HG02970 (cell line): ENCODE results near the gene BCO1.
"Not testable (repeated sequence)": the region's sequence is repeated elsewhere in the genome, so short reads cannot be mapped to it uniquely, and the experiment has no call there.

ENCODE experiments used
- ATAC-seq: cut with Tn5 transposase; IDR thresholded peaks from one replicate; pipeline ENCODE4 v1.9.1; 2021; ENCODE audit warnings: mild to moderate bottlenecking, moderate library complexity, moderate number of reproducible peaks; ENCODE audit not compliant: unreplicated experiment, low FRiP score

BCO1 gene, protein sequence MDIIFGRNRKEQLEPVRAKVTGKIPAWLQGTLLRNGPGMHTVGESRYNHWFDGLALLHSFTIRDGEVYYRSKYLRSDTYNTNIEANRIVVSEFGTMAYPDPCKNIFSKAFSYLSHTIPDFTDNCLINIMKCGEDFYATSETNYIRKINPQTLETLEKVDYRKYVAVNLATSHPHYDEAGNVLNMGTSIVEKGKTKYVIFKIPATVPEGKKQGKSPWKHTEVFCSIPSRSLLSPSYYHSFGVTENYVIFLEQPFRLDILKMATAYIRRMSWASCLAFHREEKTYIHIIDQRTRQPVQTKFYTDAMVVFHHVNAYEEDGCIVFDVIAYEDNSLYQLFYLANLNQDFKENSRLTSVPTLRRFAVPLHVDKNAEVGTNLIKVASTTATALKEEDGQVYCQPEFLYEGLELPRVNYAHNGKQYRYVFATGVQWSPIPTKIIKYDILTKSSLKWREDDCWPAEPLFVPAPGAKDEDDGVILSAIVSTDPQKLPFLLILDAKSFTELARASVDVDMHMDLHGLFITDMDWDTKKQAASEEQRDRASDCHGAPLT

DNA sequence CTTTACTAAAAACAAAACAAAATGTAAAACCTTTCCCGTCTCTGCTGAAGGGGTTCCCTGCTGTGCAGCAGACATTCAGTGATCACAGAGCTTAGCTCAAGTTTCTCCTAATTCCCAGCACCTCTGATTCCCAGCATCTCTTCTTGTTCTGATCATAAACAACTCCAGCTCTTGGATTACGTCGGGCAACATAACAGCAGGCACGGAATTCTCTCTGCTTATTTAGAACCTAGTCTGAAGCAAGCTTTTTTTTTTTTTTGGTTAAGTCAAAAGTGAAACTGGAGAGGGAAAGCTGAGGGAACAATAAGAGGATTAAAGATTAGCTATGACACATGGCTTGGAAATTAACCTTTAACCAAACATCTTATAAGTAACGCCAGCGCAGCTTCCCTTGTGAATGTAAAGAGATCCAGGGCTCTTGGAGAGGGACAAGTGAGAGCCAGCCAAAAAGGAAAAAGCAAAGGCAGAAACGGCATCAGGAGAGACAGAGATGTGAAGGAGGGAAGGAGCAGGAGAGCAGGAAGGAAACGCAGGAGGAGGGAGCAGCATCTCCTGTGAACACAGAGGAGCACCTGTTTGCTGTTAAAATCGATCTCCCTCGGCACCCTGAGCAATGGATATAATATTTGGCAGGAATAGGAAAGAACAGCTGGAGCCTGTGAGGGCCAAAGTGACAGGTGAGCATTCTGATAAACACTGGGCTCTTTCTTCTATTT is at the start of gene BCO1:
BCO1 (plus strand) TSS at position 394 of the 716 bp plus-strand sequence; CDS start at position 614, 220 bp downstream.
- ATAC-seq: no peak

DNA sequence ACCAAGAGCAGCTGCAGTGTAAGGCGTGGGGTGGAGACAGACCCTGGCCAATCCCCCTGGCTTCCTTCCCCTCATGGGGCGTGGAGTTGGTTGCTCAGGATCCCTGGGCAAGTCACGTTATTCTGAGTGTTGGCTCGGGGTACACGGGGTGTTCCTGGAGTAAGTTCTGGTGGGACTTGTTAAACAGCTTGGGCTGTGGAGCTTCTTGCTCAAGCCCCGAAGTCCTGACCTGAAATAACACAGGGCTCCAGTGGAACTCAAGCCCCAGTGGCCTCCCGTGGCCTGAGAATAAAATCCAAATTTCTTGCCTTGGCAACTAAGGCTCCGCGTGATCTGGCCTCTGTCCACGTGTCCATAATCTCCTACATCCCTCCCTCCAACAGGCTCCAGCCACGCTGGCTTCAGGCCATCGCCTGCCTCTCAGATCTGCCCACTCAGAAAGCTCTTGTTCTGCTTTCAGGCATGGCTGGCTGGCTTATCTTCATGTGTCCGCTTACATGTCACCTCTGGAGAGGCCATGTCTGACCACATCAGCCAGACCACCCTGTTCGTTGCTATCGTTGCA is 49.3 kb upstream of the BCO1 start:
- no peak for ATAC-seq

- no peak for ATAC-seq
These were observed 47.8 kb upstream of the BCO1 start for GRCh38 chr16:81190667-81191066.

DNA sequence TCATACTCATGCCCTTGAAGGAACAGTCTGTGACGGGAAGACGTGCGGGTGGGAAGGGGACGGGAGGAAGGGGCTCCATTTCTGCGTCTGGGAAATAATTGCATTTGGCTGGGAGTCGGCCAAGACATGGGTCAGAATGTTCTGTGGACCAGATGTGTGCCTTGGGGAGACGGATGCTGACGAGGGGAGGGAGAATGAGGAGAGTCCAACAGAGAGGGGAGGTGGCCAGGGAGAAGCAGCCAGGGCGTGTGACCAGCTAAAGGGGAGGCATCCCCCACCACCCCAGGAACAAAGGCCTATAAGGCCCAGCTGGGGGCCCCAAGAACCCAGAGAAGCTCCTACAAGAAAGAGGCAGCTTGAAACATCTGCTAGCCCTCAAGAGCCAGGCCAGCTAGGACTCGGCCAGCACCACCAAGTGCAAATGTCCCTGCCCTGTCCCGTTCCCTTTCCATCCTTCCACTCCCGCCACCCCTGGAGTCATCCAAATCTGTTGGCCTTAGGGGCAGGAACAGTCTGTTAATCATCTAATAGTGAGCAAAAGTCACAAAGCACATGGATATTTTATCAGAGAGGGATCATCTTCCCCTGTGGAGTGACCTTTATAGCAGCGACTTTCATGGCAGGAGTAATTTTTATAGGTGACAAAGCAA is 42.5 kb upstream of the BCO1 start:
- ATAC-seq: no peak

DNA sequence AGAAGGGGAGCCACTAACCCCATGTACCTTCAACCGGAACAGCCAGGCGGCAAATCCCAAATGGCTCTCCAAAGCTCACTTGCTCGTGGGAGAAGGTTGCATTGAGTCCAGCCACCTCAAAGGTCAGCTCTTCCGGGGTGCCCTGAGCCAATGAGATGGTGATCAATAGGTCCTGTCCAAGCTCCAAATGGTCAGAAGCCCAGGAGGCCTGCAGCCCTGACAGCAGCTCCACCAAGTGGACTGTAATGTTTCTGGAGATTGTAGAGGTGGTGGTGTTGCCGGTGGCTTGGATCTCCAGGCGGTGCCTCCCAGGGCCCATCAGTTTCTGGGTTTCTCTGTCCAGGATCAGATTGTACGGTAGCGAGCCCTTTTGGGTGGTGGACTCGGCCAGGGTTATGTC is 39.9 kb upstream of the BCO1 start:
- no peak for ATAC-seq

- ATAC-seq: no peak
These were observed 37.2 kb upstream of the BCO1 start for GRCh38 chr16:81201267-81201666.

DNA sequence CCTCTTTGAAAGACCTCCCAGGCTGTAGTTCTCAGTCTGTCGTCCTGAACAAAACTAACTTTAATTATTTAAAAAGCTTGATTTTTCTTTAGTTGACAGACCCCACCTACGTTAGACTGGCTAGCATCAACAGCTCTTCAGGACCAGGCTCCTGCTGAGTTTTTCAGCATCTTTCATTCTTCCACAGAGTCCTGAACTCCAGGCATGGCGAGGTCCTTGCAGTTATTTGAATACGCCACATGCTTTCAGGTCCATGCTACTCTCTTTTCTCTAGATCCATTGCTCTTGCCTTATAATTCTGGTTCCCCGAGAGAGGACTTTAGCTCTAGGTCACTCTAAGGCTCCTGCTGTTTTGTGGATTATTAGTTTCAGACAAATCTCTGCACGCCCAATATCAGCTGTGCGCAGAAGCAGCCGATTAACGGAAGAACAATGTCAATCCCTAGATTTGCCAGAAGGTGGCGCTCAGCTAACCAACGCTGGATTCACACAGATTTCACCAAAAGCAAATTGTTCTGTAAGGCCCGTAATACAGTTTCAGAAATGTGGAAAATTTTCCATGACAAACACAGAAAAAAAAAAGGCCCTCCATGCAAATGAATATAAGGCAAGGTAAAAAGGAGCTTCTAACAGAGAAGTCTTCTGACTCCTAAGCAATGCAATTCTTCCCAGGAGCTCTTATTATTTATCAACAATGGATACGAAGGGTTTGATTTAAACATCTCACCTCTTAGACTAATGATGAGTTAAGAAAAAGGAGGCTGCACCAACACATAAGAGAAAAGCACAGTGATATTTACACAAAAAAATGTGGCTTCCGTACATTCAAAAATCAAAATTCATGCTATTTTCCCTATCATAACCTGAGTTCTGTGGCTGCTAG is 33.5 kb upstream of the BCO1 start:
- ATAC-seq: no peak

DNA sequence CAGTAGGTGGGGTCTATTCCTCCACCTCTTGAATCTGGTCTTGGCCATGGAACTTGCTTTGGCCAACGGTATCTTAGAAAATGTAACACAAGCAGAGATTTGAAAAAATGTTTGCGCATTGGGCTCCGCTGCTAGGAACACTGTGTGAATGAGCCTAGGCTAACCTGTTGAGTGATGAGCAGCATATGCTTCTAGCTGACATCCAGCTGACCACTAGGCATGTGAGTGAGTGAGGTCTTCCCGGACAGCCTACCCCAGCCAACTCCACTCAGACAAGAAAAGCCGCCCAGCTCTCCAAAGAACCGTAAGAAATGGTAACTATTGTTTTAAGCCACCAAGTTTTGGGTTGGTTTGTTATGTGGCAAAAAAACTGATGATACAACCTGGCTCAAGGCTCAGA is 31.4 kb upstream of the BCO1 start:
- ATAC-seq: no peak

- no peak for ATAC-seq
These were observed 27.7 kb upstream of the BCO1 start for GRCh38 chr16:81210807-81211206.

- no peak for ATAC-seq
These were observed 25.5 kb upstream of the BCO1 start for GRCh38 chr16:81212830-81213465.

GRCh38 chr16:81214745-81215166 is 23.7 kb upstream of the BCO1 start:
- ATAC-seq: no peak

GRCh38 chr16:81216114-81216513 is 22.4 kb upstream of the BCO1 start:
- no peak for ATAC-seq

DNA sequence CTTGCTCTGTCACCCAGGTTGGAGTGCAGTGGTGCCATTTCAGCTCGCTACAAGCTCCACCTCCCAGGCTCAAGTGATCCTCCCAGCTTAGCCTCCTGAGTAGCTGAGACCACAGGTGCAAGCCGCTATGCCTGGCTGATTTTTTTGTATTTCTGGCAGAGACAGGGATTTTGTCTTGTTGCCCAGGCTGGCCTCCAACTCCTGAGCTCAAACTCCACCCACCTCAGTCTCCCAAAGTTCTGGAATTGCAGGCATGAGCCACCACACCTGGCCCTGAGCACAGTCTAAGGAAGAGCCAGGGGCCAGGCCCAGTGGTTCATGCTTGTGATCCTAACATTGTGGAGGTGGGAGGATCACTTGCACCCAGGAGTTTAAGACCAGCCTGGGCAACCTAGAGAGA is 21.8 kb upstream of the BCO1 start:
- ATAC-seq: no peak

- ATAC-seq: no peak
These were observed 19.3 kb upstream of the BCO1 start for GRCh38 chr16:81219151-81219550.

DNA sequence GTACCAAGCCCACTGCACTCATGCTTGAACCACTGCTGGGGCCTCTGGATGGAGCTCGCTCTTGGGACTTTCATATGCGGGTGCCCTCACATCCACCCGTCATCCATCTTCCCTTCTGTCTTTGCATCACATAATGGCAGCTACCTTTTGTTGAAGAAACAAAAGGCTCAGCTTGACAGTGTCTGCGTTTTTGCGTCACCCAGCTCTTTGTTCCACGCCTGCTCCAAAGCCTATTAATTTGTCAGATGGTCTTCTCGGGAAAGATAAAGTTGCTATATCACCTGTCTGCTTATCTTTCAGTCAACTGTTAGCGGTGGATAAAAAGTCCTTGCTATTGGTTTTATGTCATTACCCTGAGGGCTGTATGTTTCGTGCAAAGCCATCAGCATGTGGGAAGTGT is 18.1 kb upstream of the BCO1 start:
- no peak for ATAC-seq

DNA sequence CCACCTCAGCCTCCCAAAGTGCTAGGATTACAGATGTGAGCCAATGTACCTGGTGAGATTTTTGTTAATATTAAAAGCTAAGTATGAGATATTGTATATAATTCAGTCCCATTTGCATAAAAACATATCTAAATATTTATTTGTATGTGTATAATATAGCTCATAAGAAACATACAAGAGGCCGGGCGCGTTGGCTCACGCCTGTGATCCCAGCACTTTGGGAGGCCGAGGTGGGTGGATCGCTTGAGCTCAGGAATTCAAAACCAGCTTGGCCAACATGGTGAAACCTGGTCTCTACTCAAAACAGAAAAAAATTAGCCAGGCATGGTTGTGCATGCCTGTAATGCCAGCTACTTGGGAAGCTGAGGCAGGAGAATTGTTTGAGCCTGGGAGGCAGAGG is 16.8 kb upstream of the BCO1 start:
- no peak for ATAC-seq

DNA sequence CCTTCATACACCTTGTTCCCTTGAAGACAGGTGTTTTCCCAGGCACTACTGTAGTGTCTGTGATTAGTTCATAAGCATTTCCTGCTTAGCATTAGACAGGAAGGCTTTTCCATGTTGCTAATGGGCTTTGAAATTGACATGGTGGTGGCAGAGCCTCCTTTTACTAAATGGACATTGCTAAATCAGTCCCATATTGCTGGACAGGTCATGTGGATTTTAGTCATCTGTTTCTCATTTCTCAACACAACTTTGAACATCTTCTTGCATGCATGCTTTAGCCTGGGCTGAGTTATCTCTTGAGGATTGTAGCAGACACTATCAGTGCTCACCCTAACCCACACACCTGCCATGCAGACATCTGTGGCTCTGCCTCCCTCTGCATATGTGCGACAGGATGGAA is 13.7 kb upstream of the BCO1 start:
- no peak for ATAC-seq

DNA sequence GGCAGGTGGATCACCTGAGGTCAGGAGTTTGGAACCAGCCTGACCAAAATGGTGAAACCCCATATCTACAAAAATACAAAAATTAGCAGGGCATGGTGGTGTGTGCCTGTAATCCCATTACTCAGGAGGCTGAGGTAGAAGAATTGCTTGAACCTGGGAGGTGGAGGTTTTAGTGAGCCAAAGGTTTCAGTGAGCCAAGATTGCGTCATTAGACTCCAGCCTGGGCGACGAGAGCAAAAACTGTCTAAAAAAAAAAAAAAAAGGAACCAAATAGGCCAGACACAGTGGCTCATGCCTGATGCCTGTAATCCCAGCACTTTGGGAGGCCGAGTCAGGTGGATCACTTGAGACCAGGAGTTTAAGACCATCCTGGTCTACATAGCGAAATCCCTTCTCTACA is 12.8 kb upstream of the BCO1 start:
- not testable (repeated sequence) for ATAC-seq

- ATAC-seq: no peak
These were observed 10.7 kb upstream of the BCO1 start for GRCh38 chr16:81227785-81228184.
